ENCODE results near the gene BICRAL.
"Not testable (repeated sequence)": the region's sequence is repeated elsewhere in the genome, so short reads cannot be mapped to it uniquely, and the experiment has no call there.

The BICRAL gene

DNA sequence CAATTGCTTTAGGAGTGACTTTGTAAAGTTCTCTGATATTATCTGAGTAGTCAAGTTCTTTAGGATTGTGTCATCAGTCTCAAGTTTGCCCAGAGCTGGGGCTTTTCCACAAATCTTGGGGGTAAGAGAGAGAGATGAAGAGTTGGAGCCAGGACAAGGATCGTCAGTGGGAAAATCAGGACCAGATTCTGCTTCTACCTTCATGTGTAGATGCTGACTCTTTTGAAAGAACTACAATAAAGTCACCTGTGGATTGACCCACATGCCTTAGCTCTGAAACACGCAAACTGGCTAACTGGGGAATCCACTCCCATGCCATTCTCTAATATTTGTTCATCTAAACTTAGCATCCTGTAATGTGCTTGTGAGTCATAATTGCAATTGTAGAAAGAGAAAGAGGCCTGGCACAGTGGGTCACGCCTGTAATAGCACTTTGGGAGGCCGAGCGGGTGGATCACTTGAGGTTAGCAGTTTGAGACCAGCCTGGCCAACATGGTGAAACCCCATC is 15.6 kb upstream of the BICRAL start:
- FAIRE-seq: no peak

DNA sequence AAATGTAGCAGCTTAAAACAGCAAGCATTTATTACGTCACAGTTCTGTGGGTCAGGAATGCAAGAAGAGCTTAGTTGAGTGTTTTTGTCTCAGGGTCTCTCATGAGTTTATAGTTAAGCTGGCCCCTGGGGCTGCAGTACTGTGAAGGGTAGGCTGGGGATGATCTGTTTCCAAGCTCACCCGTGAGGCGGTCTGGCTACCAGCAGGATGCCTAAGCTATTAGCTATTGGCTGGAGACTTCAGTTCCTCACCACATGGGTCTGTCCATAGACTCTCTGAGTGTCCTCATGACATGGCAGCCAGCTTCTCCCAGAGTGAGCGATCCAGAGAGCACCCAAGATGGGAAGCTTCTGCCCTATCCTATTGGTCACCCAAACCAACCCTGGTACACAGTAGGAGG is 12.8 kb upstream of the BICRAL start:
- FAIRE-seq: no peak

DNA sequence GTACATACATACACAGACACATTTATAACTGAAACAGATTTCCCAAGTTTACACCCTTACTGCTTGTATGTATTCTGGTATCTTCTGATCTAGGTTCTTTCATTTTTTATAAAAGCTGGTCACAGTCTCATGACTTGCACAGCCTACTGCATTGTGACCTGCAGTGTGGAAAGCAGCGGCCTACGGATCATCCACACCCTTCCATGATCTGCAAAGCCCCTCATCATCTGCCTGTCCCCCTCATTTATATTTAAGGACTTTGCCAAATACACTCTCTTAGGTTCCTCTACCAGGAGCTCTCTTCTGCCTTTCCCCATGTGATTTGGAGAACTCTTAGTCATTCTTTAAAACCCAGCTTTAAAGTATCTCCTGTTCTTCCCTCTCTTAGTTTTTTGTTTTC is 12.0 kb upstream of the BICRAL start:
- no peak for FAIRE-seq

DNA sequence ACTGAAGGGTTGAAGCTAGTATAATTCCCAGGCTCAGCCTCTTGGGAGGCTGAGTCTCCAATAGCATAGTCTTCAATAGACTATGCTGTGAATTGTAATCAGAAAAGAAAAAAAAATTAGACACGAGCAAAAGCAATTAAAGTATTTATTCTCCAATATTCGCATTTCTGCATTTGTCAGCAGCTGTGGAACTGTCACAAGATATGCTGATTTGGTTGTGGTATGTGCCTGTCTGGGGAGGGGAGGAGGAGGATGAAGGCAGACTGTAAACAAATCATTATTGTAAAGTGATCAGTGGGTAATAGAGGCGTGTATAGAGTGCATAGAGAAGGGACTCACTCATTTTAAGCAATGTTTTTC is 10.1 kb upstream of the BICRAL start:
- no peak for FAIRE-seq

DNA sequence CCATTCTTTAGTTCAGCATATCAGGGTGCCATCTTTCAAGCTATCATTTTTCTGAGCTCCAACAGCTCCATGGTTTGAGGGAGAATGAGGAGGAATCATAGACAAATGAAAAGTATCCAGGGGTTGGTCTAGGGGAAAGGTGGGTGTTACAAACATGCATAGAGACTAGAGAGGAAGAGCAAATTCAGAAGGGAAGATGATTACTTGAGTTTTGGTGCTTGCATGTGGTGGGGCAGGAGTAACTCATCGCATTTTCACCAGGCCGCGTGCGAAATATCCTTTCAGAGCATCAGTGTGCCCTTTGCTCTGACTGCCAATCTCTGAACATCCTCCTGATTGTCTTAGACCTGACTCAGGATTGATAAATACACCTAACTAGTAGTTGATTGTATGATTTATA is 7.7 kb upstream of the BICRAL start:
- FAIRE-seq: no peak

DNA sequence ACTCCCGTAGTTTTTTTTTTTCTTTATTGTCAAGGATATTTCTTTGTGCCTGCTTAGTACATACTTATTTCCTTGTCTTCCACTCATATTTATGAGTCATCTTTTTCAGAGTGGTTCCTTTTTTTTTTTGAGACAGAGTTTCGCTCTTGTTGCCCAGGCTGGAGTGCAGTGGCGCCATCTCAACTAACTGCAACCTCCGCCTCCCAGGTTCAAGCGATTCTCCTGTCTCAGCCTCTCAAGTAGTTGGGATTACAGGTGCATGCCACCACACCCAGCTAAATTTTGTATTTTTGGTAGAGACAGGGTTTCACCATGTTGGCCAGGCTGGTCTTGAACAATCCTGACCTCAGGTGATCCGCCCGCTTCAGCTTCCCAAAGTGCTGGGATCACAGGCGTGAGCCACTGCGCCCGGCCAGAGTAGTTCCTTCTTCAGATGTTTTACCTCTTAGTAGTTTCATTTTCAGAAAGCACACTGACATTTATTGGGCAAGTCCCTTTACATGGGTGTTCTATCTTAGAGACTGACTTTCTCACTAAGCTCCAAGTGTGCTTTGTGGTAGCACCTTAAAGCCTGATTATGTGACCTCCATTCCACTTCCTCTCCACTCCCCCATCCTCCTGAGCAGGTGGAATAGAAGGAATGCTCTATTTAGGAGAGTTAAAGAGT is 6.9 kb upstream of the BICRAL start:
- FAIRE-seq: not testable (repeated sequence)

DNA sequence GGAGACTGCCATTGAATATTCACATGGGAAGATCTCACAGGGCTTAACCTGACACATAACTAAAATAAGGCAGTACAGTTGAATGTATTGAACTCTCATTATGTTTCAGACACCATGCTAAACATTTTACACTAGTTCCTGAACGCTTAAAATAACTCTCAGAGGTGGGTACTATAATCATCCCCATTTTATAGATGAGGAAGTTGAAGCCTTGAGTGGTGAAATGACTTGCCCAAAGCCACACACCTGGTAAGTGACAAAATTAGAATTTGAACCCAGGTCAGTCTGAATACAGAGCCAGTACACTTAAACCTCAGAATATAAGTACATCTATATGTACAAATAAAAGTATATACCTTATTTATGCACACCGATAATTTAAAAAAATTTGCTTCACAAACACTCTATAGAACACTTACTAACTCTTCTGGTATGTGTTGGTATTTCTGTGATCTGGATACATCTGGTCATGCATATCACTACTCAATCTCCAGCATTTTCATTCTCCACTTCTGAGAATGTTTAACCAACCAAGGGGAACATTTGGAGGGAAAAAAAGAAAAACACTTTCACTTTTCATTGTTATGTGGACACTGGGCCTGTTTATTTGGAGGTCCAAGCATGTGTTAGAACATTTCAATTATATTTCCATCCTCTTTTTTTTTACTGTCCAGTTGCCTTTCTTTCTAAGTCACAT is 4.6 kb upstream of the BICRAL start:
- no peak for FAIRE-seq

DNA sequence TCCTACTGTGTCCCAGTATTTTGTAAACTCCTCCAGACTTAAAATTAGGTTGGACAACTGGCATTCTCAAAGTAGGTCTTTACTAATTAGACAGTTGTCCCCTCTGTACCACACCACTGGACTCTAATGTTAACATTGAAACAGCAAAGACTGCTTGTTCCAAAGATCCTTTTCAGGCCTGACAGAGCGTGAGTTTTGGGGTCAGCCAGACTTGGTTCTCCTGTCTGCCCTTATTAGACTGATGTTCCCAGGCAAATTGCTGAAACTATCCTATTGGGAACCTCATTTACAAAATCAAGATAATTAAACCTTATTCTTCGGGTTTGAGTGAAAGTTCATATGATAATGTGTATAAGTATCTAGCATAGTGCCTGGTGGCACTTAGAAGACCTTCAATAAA is 3.7 kb upstream of the BICRAL start:
- FAIRE-seq: no peak

DNA sequence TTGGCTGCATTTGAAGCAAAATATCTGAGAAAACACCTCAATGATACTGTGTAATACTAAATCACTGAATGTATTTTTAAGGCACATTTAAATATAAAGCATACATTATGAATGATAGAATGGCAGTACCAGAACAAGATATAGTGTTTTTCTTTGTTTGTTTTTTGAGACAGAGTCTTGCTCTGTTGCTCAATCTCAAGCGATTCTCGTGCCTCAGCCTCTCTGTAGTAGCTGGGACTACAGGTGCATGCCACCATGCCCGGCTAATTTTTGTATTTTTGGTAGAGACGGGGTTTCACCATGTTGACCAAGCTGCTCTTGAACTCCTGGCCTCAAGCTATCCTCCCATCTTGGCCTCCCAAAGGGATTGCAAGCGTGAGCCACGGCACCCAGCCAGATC is 2.3 kb upstream of the BICRAL start:
- no peak for FAIRE-seq

DNA sequence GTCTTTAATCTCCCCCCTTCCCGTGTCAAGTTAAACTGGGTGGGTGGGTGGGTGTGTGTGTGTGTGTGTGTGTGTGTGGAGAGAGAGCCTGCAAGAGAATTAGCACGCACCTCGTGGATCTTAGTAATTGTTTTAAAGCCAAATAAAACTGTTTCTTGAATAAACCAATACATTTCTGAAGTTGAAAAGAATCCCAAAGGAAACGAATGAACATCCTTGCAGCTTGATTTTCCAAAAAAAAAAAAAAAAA is 381 bp upstream of the BICRAL start:
- no peak for FAIRE-seq

DNA sequence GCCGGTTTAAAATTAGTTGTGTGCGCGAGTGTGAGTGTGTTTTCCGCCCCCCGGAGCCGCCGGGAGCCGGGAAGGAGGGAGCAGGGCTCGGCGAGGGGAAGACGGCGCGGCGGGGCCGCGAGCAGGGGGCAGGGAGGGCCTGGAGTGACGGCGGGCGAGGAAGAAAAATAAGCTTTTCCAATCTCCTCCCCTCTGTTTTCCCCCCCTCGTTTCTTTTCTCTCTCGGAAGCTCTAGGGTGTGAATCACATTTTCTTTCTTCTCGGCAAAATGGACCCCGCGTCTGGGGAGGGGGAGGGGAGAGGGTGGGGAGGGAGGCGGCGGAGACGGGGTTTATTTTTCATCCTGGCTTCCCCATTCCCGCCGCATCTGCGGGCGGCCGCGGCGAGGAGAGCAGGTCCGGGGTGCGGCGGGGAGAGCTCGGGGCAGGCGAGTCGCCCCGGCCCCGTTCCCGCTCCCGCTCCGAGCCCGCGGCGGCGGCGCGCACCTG is 881 bp downstream of the BICRAL start:
- no peak for FAIRE-seq

DNA sequence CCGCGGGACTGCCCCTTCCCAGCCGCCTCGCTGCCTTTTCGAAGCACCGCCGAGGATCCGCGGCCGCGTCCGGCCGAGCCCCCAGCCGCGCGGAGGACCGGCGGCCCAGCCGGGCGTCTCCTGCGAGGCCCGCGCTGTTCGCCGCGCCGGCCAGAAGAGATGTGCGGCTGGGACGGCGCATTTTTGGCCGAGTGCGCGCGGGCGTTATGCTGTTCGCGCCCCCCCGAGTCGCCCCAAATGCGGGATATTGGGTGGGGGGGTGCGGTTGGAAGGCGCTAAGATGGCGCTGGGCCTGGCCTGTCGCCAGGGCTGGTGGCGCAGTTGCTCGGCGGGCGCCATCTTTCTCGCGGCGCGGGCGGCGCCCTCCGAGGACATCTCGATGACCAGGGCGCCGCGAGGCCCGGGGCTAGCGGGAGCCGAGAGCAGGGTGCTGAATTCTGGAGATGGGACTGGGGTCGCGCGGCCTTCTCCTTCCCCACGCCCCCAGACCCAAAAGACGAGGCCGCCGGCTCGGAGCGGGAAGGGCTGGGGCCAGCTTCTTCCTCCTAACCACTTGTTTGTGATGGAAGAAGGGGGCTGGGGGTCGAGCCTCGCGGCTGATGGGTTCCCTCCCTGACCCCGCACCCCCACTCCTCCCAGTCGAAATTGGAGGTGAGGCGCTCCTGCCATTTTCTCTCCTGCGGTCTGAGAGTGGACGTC is 1.5 kb downstream of the BICRAL start:
- FAIRE-seq: no peak

DNA sequence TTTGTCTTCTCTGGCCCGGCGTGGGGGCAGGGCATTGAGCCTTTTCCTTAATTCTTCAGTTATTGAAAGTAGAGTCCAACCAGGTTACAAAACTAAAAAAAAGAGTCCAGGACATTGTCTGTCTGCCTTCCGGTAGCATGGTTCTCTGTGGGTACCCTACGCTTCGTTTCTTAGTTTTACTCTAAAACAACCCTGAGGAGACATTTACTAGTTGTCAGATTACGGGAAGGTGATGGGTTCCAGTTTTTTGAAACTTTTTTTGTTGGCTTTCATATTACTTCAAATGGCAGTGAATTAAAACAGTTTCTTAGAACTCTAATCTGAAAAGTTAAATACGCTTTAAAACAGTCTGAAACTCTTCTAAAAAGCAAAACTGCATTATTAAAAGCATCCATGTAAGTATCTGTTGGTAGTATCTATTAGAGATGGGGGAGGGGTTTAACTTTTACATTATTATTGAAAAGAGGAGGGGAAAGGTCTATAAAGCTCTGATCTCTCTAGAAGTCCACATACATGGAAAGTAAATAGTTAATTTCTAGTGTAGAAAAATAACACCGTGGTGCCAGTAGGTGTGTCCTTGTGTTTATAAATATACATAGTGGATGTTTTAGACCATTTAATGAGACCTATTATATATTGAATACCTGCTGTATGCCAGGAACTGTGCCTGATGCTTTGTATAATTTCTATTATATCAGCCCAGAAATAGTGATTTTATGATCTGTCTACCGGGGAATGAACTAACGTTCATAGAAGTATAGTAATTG is 2.2 kb downstream of the BICRAL start:
- FAIRE-seq: peak; percentile 24

DNA sequence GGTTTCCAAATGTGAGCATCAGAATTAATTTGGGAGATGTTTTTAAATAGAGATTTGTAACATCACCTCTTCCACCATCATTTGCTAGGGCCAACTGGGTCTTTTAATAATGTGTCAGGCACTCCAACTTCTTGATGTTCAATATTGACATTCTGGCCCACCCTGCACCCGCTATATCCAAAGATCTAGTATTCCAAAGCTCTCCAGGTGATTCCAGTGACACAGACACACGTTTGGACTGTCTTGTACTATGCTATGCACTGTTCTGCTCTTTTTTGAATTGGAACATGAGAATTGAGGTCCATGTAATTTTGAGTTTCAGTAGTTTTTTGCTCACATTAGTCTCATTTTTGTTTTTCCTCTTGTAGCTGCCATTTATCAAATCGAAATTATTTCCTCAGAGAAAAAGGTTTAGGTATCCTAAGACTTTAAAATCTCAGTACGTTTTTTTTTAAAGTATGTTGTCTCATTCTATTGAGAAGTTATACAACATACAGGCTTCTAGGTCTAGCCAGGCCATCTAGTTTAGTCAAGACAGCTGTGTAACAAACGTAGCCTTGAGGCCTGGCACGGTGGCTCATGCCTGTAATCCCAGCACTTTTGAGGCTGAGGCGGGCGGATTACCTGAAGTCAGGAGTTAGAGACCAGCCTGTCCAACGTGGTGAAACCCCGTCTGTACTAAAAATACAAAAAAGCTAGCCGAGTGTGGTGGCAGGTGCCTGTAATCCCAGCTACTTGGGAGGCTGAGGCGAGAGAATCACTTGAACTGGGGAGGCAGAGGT is 3.1 kb downstream of the BICRAL start:
- FAIRE-seq: no peak

DNA sequence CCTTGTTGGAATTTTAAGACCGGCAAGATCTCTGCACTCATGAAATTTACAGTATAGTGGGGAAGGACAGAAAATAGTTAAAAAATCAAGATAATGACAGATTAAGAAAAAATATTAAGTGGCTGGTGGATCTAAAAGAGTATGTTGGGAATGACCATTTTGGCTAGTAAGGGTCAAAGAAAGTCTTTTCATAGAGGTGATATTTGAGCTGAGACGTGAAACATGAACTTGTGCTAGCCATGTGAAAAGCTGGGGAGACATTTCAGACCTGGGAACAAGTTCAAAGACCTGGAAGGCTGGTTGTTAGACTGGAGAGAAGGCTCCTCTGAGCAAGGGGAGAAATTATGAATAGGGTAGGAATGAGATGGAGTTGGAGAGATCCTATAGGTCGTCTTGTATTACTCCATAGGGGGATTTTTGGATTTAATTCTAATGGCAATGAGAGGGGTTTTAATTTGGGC is 4.7 kb downstream of the BICRAL start:
- no peak for FAIRE-seq

DNA sequence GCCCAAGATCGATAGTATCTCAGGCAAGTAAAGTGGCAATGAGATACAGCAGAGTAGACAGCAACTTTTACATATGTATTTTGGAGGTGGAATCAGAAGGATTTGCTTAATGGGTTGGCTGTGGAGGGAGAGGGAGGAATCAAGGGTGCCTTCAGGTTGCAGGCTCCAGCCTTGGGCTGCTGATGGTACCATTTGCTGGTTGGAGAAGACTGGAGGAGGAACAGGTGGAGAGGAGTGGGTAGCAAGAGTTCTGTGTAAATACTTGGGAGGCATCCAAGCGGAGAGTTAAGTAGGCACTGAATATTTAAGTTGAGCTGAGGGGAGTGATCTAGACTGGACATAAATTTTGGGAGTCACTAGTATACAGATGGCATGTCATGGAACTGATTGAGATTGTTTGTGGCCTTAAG is 5.2 kb downstream of the BICRAL start:
- FAIRE-seq: no peak

DNA sequence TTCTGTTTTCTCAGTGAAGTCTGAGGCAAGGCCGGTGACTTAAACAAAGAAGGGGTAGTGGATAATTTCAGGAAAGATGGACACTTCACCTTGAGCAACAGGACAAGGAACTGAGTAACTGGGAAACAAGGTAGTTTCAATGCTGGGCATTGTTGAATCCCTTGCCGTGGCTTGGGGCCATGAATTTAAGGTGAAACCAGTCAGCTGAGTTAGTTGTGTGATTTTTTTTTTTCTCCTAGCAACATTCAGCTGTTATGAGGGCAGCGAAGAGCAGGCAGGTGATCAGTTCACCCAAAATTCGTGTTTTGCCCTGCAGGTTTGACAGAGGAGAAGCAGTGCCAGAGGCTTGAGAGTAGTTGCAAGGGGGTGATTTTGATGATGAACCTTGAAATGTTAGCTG is 6.8 kb downstream of the BICRAL start:
- no peak for FAIRE-seq

DNA sequence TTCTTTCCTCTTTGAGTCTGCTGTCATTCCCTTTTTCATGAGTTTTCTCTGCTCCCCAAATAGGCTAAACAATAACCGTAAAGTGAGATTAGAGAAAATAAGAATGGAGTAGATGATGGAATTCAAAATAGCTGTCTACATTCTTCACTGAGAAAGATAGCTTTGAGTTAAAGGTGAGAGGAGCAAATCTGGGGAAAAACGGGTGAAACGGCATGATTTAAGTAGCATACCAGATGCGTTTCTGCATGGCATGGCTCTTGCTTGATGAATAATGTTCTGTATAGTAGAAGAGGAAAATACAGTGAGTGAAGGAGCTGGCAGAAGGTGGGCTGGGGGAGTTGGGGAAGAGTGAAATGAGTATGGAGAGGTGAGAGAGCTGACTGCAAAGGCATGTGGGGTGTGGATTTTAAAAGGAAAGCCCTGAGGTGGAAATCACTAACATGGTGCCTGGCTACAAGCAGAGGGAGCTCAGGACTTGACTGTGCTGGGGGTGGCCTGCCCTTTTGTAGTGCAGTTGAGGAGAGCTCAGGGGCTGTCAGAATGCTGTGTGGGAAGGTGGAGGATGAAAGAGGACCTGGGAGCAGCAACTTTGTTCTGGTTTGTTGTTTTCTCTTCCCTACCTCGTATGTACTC is 8.8 kb downstream of the BICRAL start:
- FAIRE-seq: no peak

DNA sequence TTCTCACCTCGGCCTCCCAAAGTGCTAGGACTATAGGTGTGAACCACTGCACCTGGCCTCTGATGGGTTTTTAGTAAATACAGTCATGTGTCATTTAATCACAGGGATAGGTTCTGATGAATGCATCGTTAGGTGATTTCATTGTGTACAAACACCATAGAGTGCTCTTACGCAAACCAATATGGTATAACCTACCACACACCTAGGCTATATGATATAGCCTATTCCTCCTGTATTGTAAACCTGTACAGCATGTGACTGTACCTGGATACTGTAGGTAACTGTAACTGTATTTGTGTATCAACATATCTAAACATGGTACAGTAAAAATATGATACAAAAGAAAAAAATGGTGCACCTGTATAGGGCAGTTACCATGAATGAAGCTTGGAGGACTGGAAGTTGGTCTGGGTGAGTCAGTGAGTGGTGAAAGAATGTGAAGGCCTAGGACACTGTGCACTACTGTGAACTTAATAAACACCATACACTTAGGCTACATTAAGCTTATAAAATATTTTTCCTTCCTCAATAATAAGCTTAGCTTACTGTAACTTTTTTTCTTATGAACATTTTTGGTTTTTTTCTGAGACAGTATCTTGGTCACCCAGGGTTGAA is 10.0 kb downstream of the BICRAL start:
- FAIRE-seq: no peak

DNA sequence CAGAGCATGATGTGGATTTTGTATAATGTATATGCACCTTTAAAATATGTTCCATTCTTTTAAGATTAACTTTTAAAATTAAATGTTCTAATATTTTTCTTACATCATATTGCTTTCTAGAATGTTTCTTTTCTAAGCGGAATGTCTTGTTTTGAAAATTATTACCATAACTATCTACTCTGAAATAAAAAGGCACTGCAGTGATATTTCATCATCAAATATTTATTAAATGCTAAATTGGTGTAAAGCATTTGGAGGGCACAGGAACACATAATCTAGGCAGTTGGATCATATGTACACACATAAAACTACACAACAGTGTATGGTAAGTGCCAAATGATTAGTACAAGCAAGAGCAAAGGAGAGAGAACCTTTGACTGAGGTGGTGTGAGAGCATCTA is 13.8 kb downstream of the BICRAL start:
- FAIRE-seq: no peak

DNA sequence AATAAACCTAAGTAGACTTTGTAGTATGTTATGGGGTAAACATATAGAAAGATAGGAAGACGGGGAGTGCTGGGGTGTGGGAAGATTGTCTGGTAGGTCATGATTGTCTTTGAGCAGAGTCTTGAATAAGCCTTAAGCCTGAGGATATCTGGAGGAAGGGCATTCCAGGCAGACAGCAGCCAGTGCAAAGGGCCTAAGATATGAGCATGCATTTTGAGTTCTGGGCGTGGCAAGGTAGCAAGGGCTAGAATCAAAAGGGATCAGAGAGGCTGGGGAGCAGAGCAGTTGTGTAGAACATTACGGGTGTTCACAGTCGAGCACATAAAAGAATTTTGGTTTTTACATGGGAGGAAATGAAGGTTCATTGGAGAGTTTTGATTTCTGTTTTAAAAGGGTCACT is 14.3 kb downstream of the BICRAL start:
- no peak for FAIRE-seq

DNA sequence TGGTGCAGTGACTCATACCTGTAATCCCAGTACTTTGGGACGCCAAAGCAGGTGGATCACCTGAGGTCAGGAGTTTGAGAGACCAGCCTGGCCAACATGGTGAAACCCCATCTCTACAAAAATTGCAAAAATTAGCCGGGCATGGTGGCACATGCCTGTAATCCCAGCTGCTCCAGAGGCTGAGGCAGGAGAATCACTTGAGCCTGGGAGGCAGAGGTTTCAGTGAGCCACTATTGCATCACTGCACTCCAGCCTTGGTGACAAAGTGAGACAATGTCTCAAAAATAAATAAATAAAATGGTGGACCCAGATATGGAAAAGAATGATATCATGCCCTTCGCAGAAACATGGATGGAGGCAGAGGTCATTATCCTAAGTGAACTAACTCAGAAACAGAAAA is 15.8 kb downstream of the BICRAL start:
- not testable (repeated sequence) for FAIRE-seq
